SK-N-SH treated with all-trans-retinoic acid at 6 μM for 48 hours (cell line): ENCODE data around the gene CADM1.

Source experiments
- CSDC2 ChIP-seq: fragments of 250-450 bp; sonication (Bioruptor Pico); IDR thresholded peaks from 2 replicates; pipeline ENCODE4 v1.5.0; 2020; ENCODE audit warnings: mild to moderate bottlenecking, moderate library complexity
- ESRRG ChIP-seq: fragments of 250-450 bp; sonication (Bioruptor Pico); IDR thresholded peaks from 2 replicates; pipeline ENCODE4 v1.6.1; 2021; ENCODE audit warnings: mild to moderate bottlenecking
- RARB ChIP-seq: fragments of 250-450 bp; sonication (Bioruptor Pico); IDR thresholded peaks from 2 replicates; pipeline ENCODE4 v1.8.0; 2021; ENCODE audit warnings: mild to moderate bottlenecking, moderate library complexity
- ZC3H10 ChIP-seq: fragments of 250-450 bp; sonication (Bioruptor Pico); IDR thresholded peaks from 2 replicates; pipeline ENCODE4 v1.5.1; 2021; ENCODE audit warnings: mild to moderate bottlenecking, moderate library complexity
- ZFP3 ChIP-seq: fragments of 250-450 bp; sonication (Bioruptor Pico); IDR thresholded peaks from 2 replicates; pipeline ENCODE4 v1.5.0; 2020; ENCODE audit warnings: mild to moderate bottlenecking, moderate library complexity
- ZNF565 ChIP-seq: fragments of 450-650 bp; formaldehyde crosslinking; conservative IDR thresholded peaks from 2 replicates; pipeline ENCODE4 v1.5.0; 2020; ENCODE audit warnings: low read depth, mild to moderate bottlenecking, moderate library complexity

GRCh38 chr11:115444542-115444941 lies 59.7 kb downstream of the CADM1 start:
- TF ChIP-seq ZNF565 (CRISPR knock-in tag) (no peak), ESRRG (CRISPR knock-in tag) (no peak), ZFP3 (CRISPR knock-in tag) (no peak), RARB (CRISPR knock-in tag) (no peak), CSDC2 (CRISPR knock-in tag) (no peak), ZC3H10 (CRISPR knock-in tag) (no peak)
